ENCODE measurements around the gene NPRL2. TPM values are rescaled to one million over a fixed set of nuclear protein-coding genes. Genes with fewer than 3 reads are reported as not detected.
A peak's percentile ranks its signal among the peaks of the same experiment; 100 is the strongest.
"Not testable (repeated sequence)": the region's sequence is repeated elsewhere in the genome, so short reads cannot be mapped to it uniquely, and the experiment has no call there.

The NPRL2 gene
- total RNA-seq, 1 experiment from 2014 or later = 30.7 TPM

DNA sequence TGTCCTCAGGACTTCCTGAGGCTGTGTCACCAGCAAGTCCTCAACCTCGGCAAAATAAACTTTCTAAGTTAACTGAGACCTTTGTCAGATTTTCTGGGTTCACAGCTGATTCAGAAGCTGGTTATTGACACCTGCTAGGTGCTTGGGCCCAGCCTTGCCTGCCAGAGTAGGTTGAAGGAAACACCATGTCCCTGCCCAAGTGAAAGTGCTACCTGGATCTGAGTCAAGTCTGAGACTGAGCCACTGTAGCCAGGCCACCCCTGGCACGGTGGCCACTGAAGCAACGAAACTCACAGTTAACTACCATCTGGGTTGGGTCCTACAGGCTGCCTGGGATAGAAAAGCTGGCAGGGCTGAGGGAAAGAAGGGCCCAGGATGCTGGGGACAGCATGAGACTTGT is 36.2 kb downstream of the NPRL2 start:
- no peak for DNase-seq (ENCODE audit: low spot score)

- DNase-seq (ENCODE audit: low spot score) = not testable (repeated sequence)
These were observed 38.5 kb downstream of the NPRL2 start for GRCh38 chr3:50312041-50312440.

GRCh38 chr3:50304601-50305000 is 46.0 kb downstream of the NPRL2 start:
- DNase-seq (ENCODE audit: low spot score) = no peak

DNA sequence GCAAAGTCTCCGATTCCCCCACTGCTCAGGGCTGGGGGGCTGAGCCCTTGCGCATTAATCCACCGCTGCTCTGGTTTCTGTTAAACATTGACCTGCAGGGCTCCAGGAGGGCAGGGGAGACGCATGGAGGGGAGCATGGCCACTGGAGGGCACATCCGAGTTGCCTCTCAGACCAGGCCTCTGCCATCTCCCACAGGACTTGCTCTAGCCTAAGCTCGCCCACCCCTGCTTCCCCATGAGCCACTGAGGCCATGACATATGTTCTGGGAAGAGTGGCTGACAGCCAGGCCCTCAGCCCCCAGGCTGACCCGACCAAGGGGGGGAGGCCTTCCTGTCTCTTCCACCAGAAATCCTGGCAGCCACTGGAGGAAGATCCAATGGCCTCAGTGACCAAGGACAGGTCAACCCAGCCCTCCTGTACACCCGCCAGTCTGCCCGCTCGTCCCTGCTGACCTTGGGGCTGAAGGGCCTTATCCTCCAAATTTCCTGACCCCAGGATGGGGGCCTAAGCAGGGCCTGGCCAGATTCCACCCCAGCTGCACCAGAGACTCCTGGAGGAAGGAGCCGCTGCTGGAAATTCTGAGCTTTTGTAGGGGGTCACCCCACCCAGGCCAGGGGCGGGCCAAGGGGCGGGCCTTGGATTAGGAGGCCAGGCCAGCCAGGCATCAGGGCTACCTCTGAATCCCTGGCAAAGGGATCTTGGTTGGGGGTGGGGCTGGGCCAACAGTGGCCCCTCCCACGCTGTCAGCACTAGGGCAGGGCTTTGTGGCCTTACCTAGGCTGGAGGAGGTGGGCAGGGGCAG is 47.4 kb downstream of the NPRL2 start, which contains the start of gene HYAL1:
Gene HYAL1 (minus strand): TSS at position 562 of the 803 bp plus-strand sequence. CDS start 618 bp downstream, outside the sequence.
- peak; percentile 29 for DNase-seq (ENCODE audit: low spot score)

- no peak for DNase-seq (ENCODE audit: low spot score)
These were observed 48.2 kb downstream of the NPRL2 start for GRCh38 chr3:50302095-50303012.

DNA sequence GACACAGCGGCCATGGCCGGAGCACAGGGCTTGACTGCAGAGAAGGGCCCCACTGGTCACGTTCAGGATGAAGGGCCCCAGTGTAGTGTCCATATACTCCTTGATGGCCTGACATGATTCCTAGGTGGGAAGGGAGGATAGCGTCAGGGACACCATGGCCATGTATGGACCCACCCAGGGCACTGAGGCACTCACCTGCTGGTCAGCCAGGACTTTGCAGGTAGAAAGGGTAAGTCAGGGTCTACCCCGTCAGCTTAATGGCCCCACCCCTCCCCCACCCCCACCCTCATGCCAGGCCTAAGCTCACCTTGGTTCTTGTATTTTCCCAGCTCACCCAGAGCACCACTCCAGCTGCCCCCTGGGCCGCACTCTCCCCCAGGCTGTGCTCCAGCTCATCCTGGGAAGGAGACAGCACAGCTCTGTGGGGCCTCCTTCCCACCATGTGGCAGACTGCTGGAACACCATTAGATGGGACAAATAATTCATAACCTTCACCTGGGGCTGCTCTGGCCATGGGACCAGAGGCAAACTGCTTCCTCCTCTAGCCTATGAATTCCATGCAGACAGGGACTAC is 49.8 kb downstream of the NPRL2 start:
- no peak for DNase-seq (ENCODE audit: low spot score)

- DNase-seq (ENCODE audit: low spot score) = peak; percentile 28
These were observed 50.5 kb downstream of the NPRL2 start for GRCh38 chr3:50299929-50300680.

GRCh38 chr3:50299638-50299928 is 51.0 kb downstream of the NPRL2 start:
- no peak for DNase-seq (ENCODE audit: low spot score)

- peak; percentile 96 for DNase-seq (ENCODE audit: low spot score)
These were observed 51.5 kb downstream of the NPRL2 start, which contains the start of the genes HYAL3 and NAA80 for GRCh38 chr3:50298836-50299637. Gene HYAL3 (minus strand): TSS chr3:50299405. CDS start chr3:50295602, 3,803 bp downstream. Gene NAA80 (minus strand): TSS chr3:50299405. CDS start chr3:50297463, 1,942 bp downstream.

DNA sequence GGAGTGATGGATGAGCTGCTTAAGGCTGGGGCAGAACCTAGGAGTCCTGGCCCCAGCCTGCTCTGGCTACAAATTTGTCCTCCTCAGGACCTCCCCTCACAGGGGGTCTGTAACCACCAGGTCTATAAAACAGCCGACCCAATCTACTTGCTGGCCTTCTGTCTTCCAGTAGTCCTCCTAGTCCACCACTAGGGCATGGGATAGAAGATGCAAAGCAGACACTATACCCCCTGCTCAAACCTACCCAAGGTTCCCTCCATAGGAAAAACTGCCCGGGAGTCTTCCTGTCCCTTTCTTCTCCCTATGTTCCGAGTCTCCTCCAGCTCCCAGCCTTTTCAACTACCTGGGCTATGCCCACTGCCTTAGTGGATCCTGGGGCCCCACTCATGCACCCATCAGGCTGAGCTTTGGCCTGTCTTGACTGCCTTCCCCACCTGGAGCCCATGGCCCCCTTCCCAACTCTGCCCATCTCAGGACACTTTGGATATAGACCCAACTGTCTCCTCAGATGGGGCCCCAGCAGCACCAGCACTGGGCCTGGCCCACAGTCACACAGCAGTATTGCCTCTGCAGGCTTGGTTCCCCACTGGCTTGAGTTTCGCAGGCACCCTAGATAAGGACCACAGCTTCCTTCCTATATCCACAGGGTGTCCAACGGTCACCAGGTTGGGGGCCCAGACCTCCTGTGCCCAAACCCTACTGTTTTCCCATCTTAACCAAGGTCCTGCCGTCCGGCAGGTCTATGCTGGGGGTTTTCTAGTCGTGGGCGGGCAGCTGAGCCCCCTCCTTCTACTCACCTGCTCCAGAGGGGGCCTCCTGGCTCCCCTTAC is 52.5 kb downstream of the NPRL2 start:
- DNase-seq (ENCODE audit: low spot score) = no peak

- DNase-seq (ENCODE audit: low spot score) = no peak
These were observed 53.2 kb downstream of the NPRL2 start for GRCh38 chr3:50297384-50297775.

Other genes with a start within 250 kb of the NPRL2 start
- gene SEMA3F, start 195.5 kb downstream of the NPRL2 start, total RNA-seq (2014; rRNA removed; shearing (Covaris generic)) = 14.6 and 16.5 TPM in 2 replicates
- gene GNAT1, start 159.2 kb downstream of the NPRL2 start, total RNA-seq (2014; rRNA removed; shearing (Covaris generic)) = 0.18 TPM in 1 of 2 replicates, not detected in the other
- 0.70 TPM in 1 of 2 replicates, not detected in the other for gene SLC38A3, start 145.5 kb downstream of the NPRL2 start, total RNA-seq (2014; rRNA removed; shearing (Covaris generic))
- 167 and 168 TPM in 2 replicates for gene GNAI2, start 114.6 kb downstream of the NPRL2 start, total RNA-seq (2014; rRNA removed; shearing (Covaris generic))
- 87.7 and 94.2 TPM in 2 replicates for gene SEMA3B, start 81.6 kb downstream of the NPRL2 start, total RNA-seq (2014; rRNA removed; shearing (Covaris generic))
- gene LSMEM2, start 71.7 kb downstream of the NPRL2 start, total RNA-seq (2014; rRNA removed; shearing (Covaris generic)) = not detected in 2 replicates
- 175 and 177 TPM in 2 replicates for gene IFRD2, start 58.3 kb downstream of the NPRL2 start, total RNA-seq (2014; rRNA removed; shearing (Covaris generic))
- 8.3 and 12.7 TPM in 2 replicates for gene HYAL3, start 51.4 kb downstream of the NPRL2 start, total RNA-seq (2014; rRNA removed; shearing (Covaris generic))
- gene NAA80, start 51.4 kb downstream of the NPRL2 start, total RNA-seq (2014; rRNA removed; shearing (Covaris generic)) = 14.2 and 15.3 TPM in 2 replicates
- gene HYAL1, start 47.2 kb downstream of the NPRL2 start, total RNA-seq (2014; rRNA removed; shearing (Covaris generic)) = 1.4 and 1.6 TPM in 2 replicates
- gene HYAL2, start 28.0 kb downstream of the NPRL2 start, total RNA-seq (2014; rRNA removed; shearing (Covaris generic)) = 81.4 and 82.6 TPM in 2 replicates
- 66.8 and 69.2 TPM in 2 replicates for gene TUSC2, start 22.6 kb downstream of the NPRL2 start, total RNA-seq (2014; rRNA removed; shearing (Covaris generic))
- gene RASSF1, start 9.9 kb downstream of the NPRL2 start, total RNA-seq (2014; rRNA removed; shearing (Covaris generic)) = 24.2 and 30.2 TPM in 2 replicates
- 0.48 TPM in 1 of 2 replicates, not detected in the other for gene ZMYND10, start 5.0 kb downstream of the NPRL2 start, total RNA-seq (2014; rRNA removed; shearing (Covaris generic))
- 42.5 and 46.0 TPM in 2 replicates for gene CYB561D2, start 87 bp upstream of the NPRL2 start, total RNA-seq (2014; rRNA removed; shearing (Covaris generic))
- gene TMEM115, start 8.7 kb upstream of the NPRL2 start, total RNA-seq (2014; rRNA removed; shearing (Covaris generic)) = 35.8 and 36.2 TPM in 2 replicates
- 0.33 and 0.42 TPM in 2 replicates for gene CACNA2D2, start 152.9 kb upstream of the NPRL2 start, total RNA-seq (2014; rRNA removed; shearing (Covaris generic))
- gene C3orf18, start 217.0 kb upstream of the NPRL2 start, total RNA-seq (2014; rRNA removed; shearing (Covaris generic)) = 0.33 and 0.44 TPM in 2 replicates
- 8.2 and 12.2 TPM in 2 replicates for gene HEMK1, start 218.7 kb upstream of the NPRL2 start, total RNA-seq (2014; rRNA removed; shearing (Covaris generic))